GM23338 (cell line): Measurements from ENCODE around the gene SPIRE1. TPM values are rescaled to one million over a fixed set of nuclear protein-coding genes. Genes with fewer than 3 reads are reported as not detected.

Experiments used
- ATAC-seq: fragments of 200-7000 bp; cut with Tn5 transposase; 3 replicates; pipeline ENCODE4 v1.9.1; 2020
- DNase-seq: peaks from one replicate; pipeline ENCODE4 v3.0.0-alpha.2; 2015; ENCODE audit warnings: low spot score
- H2AFZ ChIP-seq: fragments of 200-600 bp; sonication (generic); 2 replicates; pipeline ENCODE4 v1.8.0; 2016; ENCODE audit warnings: antibody characterized with exemption, mild to moderate bottlenecking, moderate library complexity
- H3F3A ChIP-seq: fragments of 200-600 bp; sonication (generic); replicated peaks from 2 replicates; pipeline ENCODE4 v1.8.0; 2017; ENCODE audit warnings: antibody characterized with exemption, mixed run types, low read depth
- H3K27ac ChIP-seq: fragments of 200-600 bp; sonication (generic); 2 replicates; pipeline ENCODE4 v1.6.1; 2016; ENCODE audit warnings: low read depth
- H3K27me3 ChIP-seq: fragments of 200-600 bp; sonication (generic); 2 replicates; pipeline ENCODE4 v1.8.0; 2016; ENCODE audit warnings: mild to moderate bottlenecking, mixed run types, moderate library complexity; ENCODE audit not compliant: insufficient read depth
- H3K36me3 ChIP-seq: fragments of 200-600 bp; sonication (generic); 2 replicates; pipeline ENCODE4 v1.8.0; 2016; ENCODE audit warnings: mild to moderate bottlenecking; ENCODE audit not compliant: insufficient read depth
- H3K4me1 ChIP-seq: fragments of 200-600 bp; sonication (generic); 2 replicates; pipeline ENCODE4 v1.8.0; 2016; ENCODE audit warnings: mild to moderate bottlenecking, moderate library complexity; ENCODE audit not compliant: insufficient read depth
- H3K4me2 ChIP-seq: fragments of 200-600 bp; sonication (generic); 2 replicates; pipeline ENCODE4 v1.7.1; 2017; ENCODE audit warnings: mixed run types
- H3K4me3 ChIP-seq: fragments of 200-600 bp; sonication (generic); 2 replicates; pipeline ENCODE4 v1.6.1; 2016; ENCODE audit warnings: mixed run types
- H3K79me2 ChIP-seq: fragments of 200-600 bp; sonication (generic); replicated peaks from 2 replicates; pipeline ENCODE4 v1.8.0; 2017; ENCODE audit warnings: mild to moderate bottlenecking; ENCODE audit not compliant: insufficient read depth
- H3K9me2 ChIP-seq: fragments of 200-600 bp; sonication (generic); 2 replicates; pipeline ENCODE4 v1.8.0; 2017; ENCODE audit not compliant: insufficient read depth
- H4K20me1 ChIP-seq: fragments of 200-600 bp; sonication (generic); replicated peaks from 2 replicates; pipeline ENCODE4 v1.8.0; 2017; ENCODE audit warnings: mild to moderate bottlenecking; ENCODE audit not compliant: insufficient read depth
- H3K27ac Mint-ChIP-seq: 2 replicates; pipeline ENCODE4 v1.8.0; 2020; ENCODE audit warnings: inconsistent platforms, mild to moderate bottlenecking, moderate library complexity, mixed read lengths
- H3K27me3 Mint-ChIP-seq: 3 replicates; pipeline ENCODE4 v1.8.0; 2022; ENCODE audit warnings: low read depth, mild to moderate bottlenecking, moderate library complexity, mixed read lengths, inconsistent platforms; ENCODE audit not compliant: insufficient read depth, poor library complexity
- H3K36me3 Mint-ChIP-seq: 3 replicates; pipeline ENCODE4 v1.8.0; 2021; ENCODE audit warnings: low read depth, mild to moderate bottlenecking, inconsistent platforms, moderate library complexity, mixed read lengths
- H3K4me1 Mint-ChIP-seq: 3 replicates; pipeline ENCODE4 v1.8.0; 2020; ENCODE audit warnings: mild to moderate bottlenecking, inconsistent platforms, mixed read lengths
- H3K4me3 Mint-ChIP-seq: 3 replicates; pipeline ENCODE4 v1.8.0; 2021; ENCODE audit warnings: moderate library complexity, mild to moderate bottlenecking, inconsistent platforms, mixed read lengths
- H3K9me3 Mint-ChIP-seq: 3 replicates; pipeline ENCODE4 v1.8.0; 2020; ENCODE audit warnings: moderate library complexity, mild to moderate bottlenecking, inconsistent platforms, mixed read lengths
- EZH2 ChIP-seq: fragments of 200-600 bp; sonication (generic); IDR thresholded peaks from one replicate; pipeline ENCODE4 v1.8.0; 2017; ENCODE audit warnings: antibody characterized with exemption, mild to moderate bottlenecking, low read depth; ENCODE audit not compliant: unreplicated experiment
- EZH2phosphoT487 ChIP-seq: fragments of 200-600 bp; sonication (generic); IDR thresholded peaks from one replicate; pipeline ENCODE4 v1.8.1; 2018; ENCODE audit warnings: antibody characterized with exemption; ENCODE audit not compliant: unreplicated experiment
- NANOG ChIP-seq: IDR thresholded peaks from 2 replicates; pipeline ENCODE4 v1.6.1; 2016; ENCODE audit warnings: antibody characterized with exemption, borderline replicate concordance
- POLR2AphosphoS5 ChIP-seq: IDR thresholded peaks from 2 replicates; pipeline ENCODE4 v1.6.1; 2016; ENCODE audit warnings: antibody characterized with exemption, low read depth
- REST ChIP-seq: IDR thresholded peaks from one replicate; pipeline ENCODE4 v1.6.1; 2018; ENCODE audit warnings: antibody characterized with exemption; ENCODE audit not compliant: unreplicated experiment
- STAT1 ChIP-seq: IDR thresholded peaks from one replicate; pipeline ENCODE4 v1.6.1; 2016; ENCODE audit warnings: antibody characterized with exemption; ENCODE audit not compliant: unreplicated experiment
- ZNF114 ChIP-seq: fragments of 250-450 bp; sonication (Bioruptor Pico); IDR thresholded peaks from 2 replicates; pipeline ENCODE4 v1.5.0; 2020; ENCODE audit warnings: mild to moderate bottlenecking, moderate library complexity
- ZNF331 ChIP-seq: fragments of 250-450 bp; sonication (Bioruptor Pico); IDR thresholded peaks from 2 replicates; pipeline ENCODE4 v1.5.0; 2020; ENCODE audit warnings: low read depth, mild to moderate bottlenecking, moderate library complexity
- polyA plus RNA-seq: library from polyadenylated mRNA; unstranded; fragments of >200 nt; fragmentation: Nextera tagmentation; extraction: Ambion mirVana; gene quantifications from 2 replicates; pipeline ENCODE4 v1.2.1, GENCODE V29; 2016
- total RNA-seq: library from RNA; depleted of rRNA; stranded (reverse); fragments of >200 nt; shearing (Covaris generic); gene quantifications from 2 replicates; pipeline ENCODE4 v1.2.3, GENCODE V29; 2014
- TF ChIP-seq, protein P1 (sequence below): fragments of 250-450 bp; sonication (Bioruptor Pico); IDR thresholded peaks from 2 replicates; pipeline ENCODE4 v1.5.0; 2020; ENCODE audit warnings: mild to moderate bottlenecking, moderate library complexity
- TF ChIP-seq, protein P2 (sequence below): IDR thresholded peaks from 2 replicates; pipeline ENCODE4 v1.6.1; 2016; ENCODE audit warnings: antibody characterized with exemption
- TF ChIP-seq, protein P3 (sequence below), 2 experiments: fragments of 200-600 bp in 1 of 2; sonication (generic) in 1 of 2; conservative IDR thresholded peaks; 2 replicates each; pipeline versions ENCODE4 v1.5.1 to v1.6.1; 2016 to 2017; ENCODE audit warnings: antibody characterized with exemption in 2 of 2, low read depth in 2 of 2, mild to moderate bottlenecking in 2 of 2, moderate library complexity in 1 of 2

SPIRE1 gene
- total and polyA plus RNA-seq, 2 experiments from 2014 or later, result 2.9 to 15.5 TPM

DNA sequence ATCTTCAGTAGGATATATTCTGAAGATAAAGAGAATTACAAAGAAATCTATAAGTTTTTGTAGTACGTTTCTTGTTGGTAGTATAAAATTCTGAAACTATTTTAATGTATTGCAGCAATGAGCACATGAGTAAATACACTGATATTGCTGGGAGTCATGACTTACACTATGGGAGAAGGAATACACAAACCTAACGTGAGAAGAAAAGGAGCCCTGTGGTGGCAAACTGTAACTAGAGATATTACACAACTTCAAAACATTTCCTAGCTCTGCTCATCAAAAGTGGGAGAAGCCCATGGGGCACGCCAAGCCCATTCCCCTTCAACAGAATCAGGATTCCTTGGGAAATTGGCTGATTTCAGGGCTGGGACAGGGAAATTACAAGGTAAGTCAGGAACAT lies 20.5 kb downstream of the SPIRE1 start (continued):
- TF ChIP-seq, protein P1, sequence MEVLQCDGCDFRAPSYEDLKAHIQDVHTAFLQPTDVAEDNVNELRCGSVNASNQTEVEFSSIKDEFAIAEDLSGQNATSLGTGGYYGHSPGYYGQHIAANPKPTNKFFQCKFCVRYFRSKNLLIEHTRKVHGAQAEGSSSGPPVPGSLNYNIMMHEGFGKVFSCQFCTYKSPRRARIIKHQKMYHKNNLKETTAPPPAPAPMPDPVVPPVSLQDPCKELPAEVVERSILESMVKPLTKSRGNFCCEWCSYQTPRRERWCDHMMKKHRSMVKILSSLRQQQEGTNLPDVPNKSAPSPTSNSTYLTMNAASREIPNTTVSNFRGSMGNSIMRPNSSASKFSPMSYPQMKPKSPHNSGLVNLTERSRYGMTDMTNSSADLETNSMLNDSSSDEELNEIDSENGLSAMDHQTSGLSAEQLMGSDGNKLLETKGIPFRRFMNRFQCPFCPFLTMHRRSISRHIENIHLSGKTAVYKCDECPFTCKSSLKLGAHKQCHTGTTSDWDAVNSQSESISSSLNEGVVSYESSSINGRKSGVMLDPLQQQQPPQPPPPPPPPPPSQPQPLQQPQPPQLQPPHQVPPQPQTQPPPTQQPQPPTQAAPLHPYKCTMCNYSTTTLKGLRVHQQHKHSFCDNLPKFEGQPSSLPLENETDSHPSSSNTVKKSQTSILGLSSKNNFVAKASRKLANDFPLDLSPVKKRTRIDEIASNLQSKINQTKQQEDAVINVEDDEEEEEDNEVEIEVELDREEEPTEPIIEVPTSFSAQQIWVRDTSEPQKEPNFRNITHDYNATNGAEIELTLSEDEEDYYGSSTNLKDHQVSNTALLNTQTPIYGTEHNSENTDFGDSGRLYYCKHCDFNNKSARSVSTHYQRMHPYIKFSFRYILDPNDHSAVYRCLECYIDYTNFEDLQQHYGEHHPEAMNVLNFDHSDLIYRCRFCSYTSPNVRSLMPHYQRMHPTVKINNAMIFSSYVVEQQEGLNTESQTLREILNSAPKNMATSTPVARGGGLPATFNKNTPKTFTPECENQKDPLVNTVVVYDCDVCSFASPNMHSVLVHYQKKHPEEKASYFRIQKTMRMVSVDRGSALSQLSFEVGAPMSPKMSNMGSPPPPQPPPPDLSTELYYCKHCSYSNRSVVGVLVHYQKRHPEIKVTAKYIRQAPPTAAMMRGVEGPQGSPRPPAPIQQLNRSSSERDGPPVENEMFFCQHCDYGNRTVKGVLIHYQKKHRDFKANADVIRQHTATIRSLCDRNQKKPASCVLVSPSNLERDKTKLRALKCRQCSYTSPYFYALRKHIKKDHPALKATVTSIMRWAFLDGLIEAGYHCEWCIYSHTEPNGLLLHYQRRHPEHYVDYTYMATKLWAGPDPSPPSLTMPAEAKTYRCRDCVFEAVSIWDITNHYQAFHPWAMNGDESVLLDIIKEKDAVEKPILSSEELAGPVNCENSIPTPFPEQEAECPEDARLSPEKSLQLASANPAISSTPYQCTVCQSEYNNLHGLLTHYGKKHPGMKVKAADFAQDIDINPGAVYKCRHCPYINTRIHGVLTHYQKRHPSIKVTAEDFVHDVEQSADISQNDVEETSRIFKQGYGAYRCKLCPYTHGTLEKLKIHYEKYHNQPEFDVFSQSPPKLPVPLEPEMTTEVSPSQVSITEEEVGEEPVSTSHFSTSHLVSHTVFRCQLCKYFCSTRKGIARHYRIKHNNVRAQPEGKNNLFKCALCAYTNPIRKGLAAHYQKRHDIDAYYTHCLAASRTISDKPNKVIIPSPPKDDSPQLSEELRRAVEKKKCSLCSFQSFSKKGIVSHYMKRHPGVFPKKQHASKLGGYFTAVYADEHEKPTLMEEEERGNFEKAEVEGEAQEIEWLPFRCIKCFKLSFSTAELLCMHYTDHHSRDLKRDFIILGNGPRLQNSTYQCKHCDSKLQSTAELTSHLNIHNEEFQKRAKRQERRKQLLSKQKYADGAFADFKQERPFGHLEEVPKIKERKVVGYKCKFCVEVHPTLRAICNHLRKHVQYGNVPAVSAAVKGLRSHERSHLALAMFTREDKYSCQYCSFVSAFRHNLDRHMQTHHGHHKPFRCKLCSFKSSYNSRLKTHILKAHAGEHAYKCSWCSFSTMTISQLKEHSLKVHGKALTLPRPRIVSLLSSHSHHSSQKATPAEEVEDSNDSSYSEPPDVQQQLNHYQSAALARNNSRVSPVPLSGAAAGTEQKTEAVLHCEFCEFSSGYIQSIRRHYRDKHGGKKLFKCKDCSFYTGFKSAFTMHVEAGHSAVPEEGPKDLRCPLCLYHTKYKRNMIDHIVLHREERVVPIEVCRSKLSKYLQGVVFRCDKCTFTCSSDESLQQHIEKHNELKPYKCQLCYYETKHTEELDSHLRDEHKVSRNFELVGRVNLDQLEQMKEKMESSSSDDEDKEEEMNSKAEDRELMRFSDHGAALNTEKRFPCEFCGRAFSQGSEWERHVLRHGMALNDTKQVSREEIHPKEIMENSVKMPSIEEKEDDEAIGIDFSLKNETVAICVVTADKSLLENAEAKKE, result no peak
- no peak for TF ChIP-seq STAT1
- no peak for TF ChIP-seq ZNF114 (CRISPR knock-in tag)
- TF ChIP-seq, protein P2, sequence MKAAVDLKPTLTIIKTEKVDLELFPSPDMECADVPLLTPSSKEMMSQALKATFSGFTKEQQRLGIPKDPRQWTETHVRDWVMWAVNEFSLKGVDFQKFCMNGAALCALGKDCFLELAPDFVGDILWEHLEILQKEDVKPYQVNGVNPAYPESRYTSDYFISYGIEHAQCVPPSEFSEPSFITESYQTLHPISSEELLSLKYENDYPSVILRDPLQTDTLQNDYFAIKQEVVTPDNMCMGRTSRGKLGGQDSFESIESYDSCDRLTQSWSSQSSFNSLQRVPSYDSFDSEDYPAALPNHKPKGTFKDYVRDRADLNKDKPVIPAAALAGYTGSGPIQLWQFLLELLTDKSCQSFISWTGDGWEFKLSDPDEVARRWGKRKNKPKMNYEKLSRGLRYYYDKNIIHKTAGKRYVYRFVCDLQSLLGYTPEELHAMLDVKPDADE, result no peak
- TF ChIP-seq ZNF331 (CRISPR knock-in tag), result no peak
- TF ChIP-seq NANOG, result no peak

DNA sequence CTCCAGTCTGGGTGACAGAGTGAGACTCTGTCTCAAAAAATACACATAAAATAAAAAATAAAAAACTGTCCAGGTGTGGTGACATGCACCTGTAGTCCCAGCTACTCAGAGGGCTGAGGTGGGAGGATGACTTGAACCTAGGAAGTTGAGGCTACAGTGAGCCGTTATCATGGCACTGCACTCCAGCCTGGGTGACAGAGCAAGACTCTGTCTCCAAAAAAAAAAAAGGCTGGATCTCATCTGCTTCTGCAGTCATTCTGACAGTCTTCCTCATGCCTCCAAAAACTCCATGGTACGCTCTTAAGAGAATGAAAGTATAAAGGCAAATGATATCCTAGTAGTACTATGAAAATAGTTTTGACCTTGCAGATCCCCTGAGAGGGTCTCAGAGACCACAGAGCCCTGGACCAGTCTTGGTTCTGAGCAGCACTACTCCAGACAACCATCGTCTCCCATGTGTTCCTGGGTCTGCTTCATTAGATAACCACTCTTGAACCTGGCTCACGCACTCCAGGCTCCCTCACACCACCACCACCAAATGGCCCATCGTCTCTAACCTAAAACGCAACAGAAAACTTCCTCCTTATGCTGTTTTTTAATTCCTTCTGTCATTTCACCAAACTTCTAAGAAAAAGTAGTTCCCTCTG lies 26.0 kb downstream of the SPIRE1 start:
- Mint-ChIP-seq H3K36me3 (peaks cover 15% of the 10 kb centered on the region; the same call in 2 of the 3 replicates), H3K27ac (no peak overlapping the region), H3K27me3 (no peaks in the 10 kb centered on the region), H3K9me3 (no peaks in the 10 kb centered on the region), H3K4me3 (no peak overlapping the region), H3K4me1 (peaks cover 5% of the 10 kb centered on the region; the same call in 2 of the 3 replicates)
- no peak overlapping the region for H3K27ac ChIP-seq
- no peak for DNase-seq
- H4K20me1 ChIP-seq, result no peaks in the 10 kb centered on the region
- H3K4me2 ChIP-seq, result no peak overlapping the region
- no peaks in the 10 kb centered on the region for H3K9me2 ChIP-seq
- no peaks in the 10 kb centered on the region for H3F3A ChIP-seq
- H3K4me3 ChIP-seq, result no peak overlapping the region
- ATAC-seq, result no peak
- H3K4me1 ChIP-seq, result no peaks in the 10 kb centered on the region
- H2AFZ ChIP-seq, result no peak overlapping the region
- H3K27me3 ChIP-seq, result no peaks in the 10 kb centered on the region
- H3K79me2 ChIP-seq, result no peaks in the 10 kb centered on the region
- no peaks in the 10 kb centered on the region for H3K36me3 ChIP-seq
- no peak for TF ChIP-seq EZH2
- TF ChIP-seq EZH2phosphoT487, result no peak
- TF ChIP-seq, protein P3, sequence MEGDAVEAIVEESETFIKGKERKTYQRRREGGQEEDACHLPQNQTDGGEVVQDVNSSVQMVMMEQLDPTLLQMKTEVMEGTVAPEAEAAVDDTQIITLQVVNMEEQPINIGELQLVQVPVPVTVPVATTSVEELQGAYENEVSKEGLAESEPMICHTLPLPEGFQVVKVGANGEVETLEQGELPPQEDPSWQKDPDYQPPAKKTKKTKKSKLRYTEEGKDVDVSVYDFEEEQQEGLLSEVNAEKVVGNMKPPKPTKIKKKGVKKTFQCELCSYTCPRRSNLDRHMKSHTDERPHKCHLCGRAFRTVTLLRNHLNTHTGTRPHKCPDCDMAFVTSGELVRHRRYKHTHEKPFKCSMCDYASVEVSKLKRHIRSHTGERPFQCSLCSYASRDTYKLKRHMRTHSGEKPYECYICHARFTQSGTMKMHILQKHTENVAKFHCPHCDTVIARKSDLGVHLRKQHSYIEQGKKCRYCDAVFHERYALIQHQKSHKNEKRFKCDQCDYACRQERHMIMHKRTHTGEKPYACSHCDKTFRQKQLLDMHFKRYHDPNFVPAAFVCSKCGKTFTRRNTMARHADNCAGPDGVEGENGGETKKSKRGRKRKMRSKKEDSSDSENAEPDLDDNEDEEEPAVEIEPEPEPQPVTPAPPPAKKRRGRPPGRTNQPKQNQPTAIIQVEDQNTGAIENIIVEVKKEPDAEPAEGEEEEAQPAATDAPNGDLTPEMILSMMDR (conservative IDR thresholded peaks at IDR 0.05; ENCODE audit: low read depth in 2 of 2), result no peak
- no peak for TF ChIP-seq REST
- TF ChIP-seq ZNF114 (CRISPR knock-in tag), result no peak
- no peak for TF ChIP-seq POLR2AphosphoS5
- TF ChIP-seq STAT1, result no peak
- TF ChIP-seq NANOG, result no peak
